HepG2 (cell line): ENCODE measurements around the gene RASA2. TPM values are rescaled to one million over a fixed set of nuclear protein-coding genes. Genes with fewer than 3 reads are reported as not detected.

Experiments
- ATAC-seq: fragments of 200-7000 bp; cut with Tn5 transposase; 3 replicates; pipeline ENCODE4 v1.9.1; 2020; ENCODE audit warnings: mild to moderate bottlenecking, moderate library complexity
- BruUV-seq: library from RNA; stranded (reverse); fragments of 400-500 nt; replicated peaks from 2 replicates; lab custom pipeline; 2021; lab: Mats Ljungman, UMichigan
- CTCF ChIA-PET: fragments of 300-600 bp; formaldehyde crosslinking; extraction: SDS; loops from one replicate; lab custom pipeline; 2021; ENCODE audit warnings: low total read pairs, inconsistent platforms, low intra/inter-chr PET ratio; lab: Yijun Ruan, JAX
- POLR2A ChIA-PET: fragments of 350-600 bp; sonication (Branson Sonifier 250); formaldehyde crosslinking; loops from one replicate; lab custom pipeline; 2020; ENCODE audit warnings: antibody characterized with exemption, inconsistent platforms; lab: Yijun Ruan, JAX
- DNase-seq: peaks from one replicate; pipeline ENCODE4 v3.0.0-alpha.2; 2015; ENCODE audit warnings: low spot score
- FAIRE-seq: peaks from 3 replicates; lab custom pipeline; 2011; peaks lifted over from hg19 to GRCh38; lab: Jason Lieb, UNC
- H2AFZ ChIP-seq: one replicate; pipeline ENCODE4 v1.6.1; 2011; ENCODE audit warnings: low read length, inconsistent platforms
- H3K27ac ChIP-seq: fragments of 300-600 bp; 3 replicates; pipeline ENCODE4 v1.8.0; 2011; ENCODE audit warnings: mixed run types, mild to moderate bottlenecking, mixed read lengths, low read length, inconsistent platforms; ENCODE audit not compliant: insufficient read depth; ENCODE audit errors: extremely low read length
- H3K27me3 ChIP-seq, 2 experiments: fragments of 200-600 bp in 1 of 2; 2 replicates in 1 of 2; 3 replicates in 1 of 2; pipeline versions ENCODE4 v1.6.0 to v1.8.0; 2011; ENCODE audit warnings: low read length in 2 of 2, mild to moderate bottlenecking in 2 of 2, moderate library complexity in 2 of 2, inconsistent platforms in 1 of 2; ENCODE audit not compliant: insufficient read depth in 2 of 2, control insufficient read depth in 1 of 2
- H3K36me3 ChIP-seq, 2 experiments: fragments of 200-600 bp in 1 of 2; replicated peaks in 1 of 2; 2 replicates in 1 of 2; 3 replicates in 1 of 2; pipeline versions ENCODE4 v1.5.1 to v1.8.0; 2011; ENCODE audit warnings: low read length in 2 of 2, inconsistent platforms in 1 of 2; ENCODE audit not compliant: insufficient read depth in 2 of 2, control insufficient read depth in 1 of 2
- H3K4me1 ChIP-seq: 2 replicates; pipeline ENCODE4 v1.5.1; 2012; ENCODE audit warnings: low read length, inconsistent platforms; ENCODE audit not compliant: insufficient read depth
- H3K4me2 ChIP-seq: 2 replicates; pipeline ENCODE4 v1.6.0; 2011; ENCODE audit warnings: low read depth, low read length, inconsistent platforms
- H3K4me3 ChIP-seq, 3 experiments: fragments of 200-600 bp in 1 of 3; sonication (generic), shearing (Covaris generic) in 1 of 3; replicated peaks in 1 of 3; 2 replicates each; pipeline ENCODE4 v1.5.1; 2011 to 2016; ENCODE audit warnings: low read length in 3 of 3, inconsistent platforms in 2 of 3, low read depth in 2 of 3, mild to moderate bottlenecking in 2 of 3, control low read depth in 1 of 3, mixed read lengths in 1 of 3; ENCODE audit not compliant: insufficient read depth in 1 of 3
- H3K79me2 ChIP-seq: one replicate; pipeline ENCODE4 v1.6.1; 2011; ENCODE audit warnings: low read length, inconsistent platforms; ENCODE audit not compliant: insufficient read depth
- H3K9ac ChIP-seq: 2 replicates; pipeline ENCODE4 v1.6.0; 2011; ENCODE audit warnings: mild to moderate bottlenecking, low read depth, low read length, inconsistent platforms; ENCODE audit not compliant: insufficient read depth
- H3K9me3 ChIP-seq: 2 replicates; pipeline ENCODE4 v1.5.1; 2012; ENCODE audit warnings: mild to moderate bottlenecking, low read length
- H4K20me1 ChIP-seq: 2 replicates; pipeline ENCODE4 v1.6.0; 2011; ENCODE audit warnings: inconsistent platforms, mild to moderate bottlenecking, low read length, moderate library complexity; ENCODE audit not compliant: insufficient read depth
- AGO2 ChIP-seq: fragments of 200-400 bp; formaldehyde crosslinking; optimal IDR thresholded peaks from 2 replicates; pipeline ENCODE3; 2017; ENCODE audit warnings: mild to moderate bottlenecking, low read depth, low read length, moderate library complexity
- POLR2G ChIP-seq: fragments of 200-400 bp; formaldehyde crosslinking; IDR thresholded peaks from 2 replicates; pipeline ENCODE4 v1.6.1; 2018; ENCODE audit warnings: mild to moderate bottlenecking, low read depth, low read length, moderate library complexity
- RBM22 ChIP-seq: fragments of 200-400 bp; formaldehyde crosslinking; optimal IDR thresholded peaks from 2 replicates; pipeline ENCODE3; 2017; ENCODE audit warnings: mild to moderate bottlenecking, low read length, moderate library complexity
- SRSF4 ChIP-seq: fragments of 200-400 bp; formaldehyde crosslinking; IDR thresholded peaks from one replicate; pipeline ENCODE4 v1.6.1; 2018; ENCODE audit warnings: mild to moderate bottlenecking, low read depth, low read length, moderate library complexity; ENCODE audit not compliant: poor library complexity, severe bottlenecking
- ZFP41 ChIP-seq: sonication (generic); formaldehyde crosslinking; IDR thresholded peaks from 2 replicates; pipeline ENCODE4 v1.4.0; 2020; ENCODE audit warnings: mild to moderate bottlenecking, missing genetic modification reagents, borderline replicate concordance
- ZNF121 ChIP-seq: sonication (generic); formaldehyde crosslinking; IDR thresholded peaks from 2 replicates; pipeline ENCODE4 v1.5.0; 2020; ENCODE audit warnings: mild to moderate bottlenecking, missing genetic modification reagents
- WGBS: methylation state at CpG from one replicate; pipeline ENCODE4 v1.1.6; 2017; ENCODE audit warnings: low lambda C conversion rate; 5-methylcytosine and 5-hydroxymethylcytosine counted together
- in situ Hi-C: cut with HindIII; loops from 2 replicates; pipeline ENCODE4 v1.10.0; 2017; ENCODE audit warnings: low pct_unique_long_range_greater_than_20kb; ENCODE audit not compliant: extremely low pct_ligation_motif_present
- intact Hi-C: fragments of 100-400 bp; cut with micrococcal nuclease; formaldehyde crosslinking; loops from one replicate; pipeline ENCODE4 v1.10.0; 2022; ENCODE audit not compliant: unreplicated experiment
- polyA plus RNA-seq, 8 experiments: library from polyadenylated mRNA; depleted of rRNA in 3 of 8; stranded (reverse) in 7 of 8; unstranded in 1 of 8; fragments of >200 nt; fragmentation: Illumina TruSeq in 4 of 8; extraction: Trizol in 4 of 8; gene quantifications; 2 replicates each; pipeline versions ENCODE4 v1.2.1 to v1.2.3, GENCODE V29; 2011 to 2016; ENCODE audit warnings: low read depth in 4 of 8, missing spikeins in 1 of 8, mixed read lengths in 1 of 8; ENCODE audit not compliant: insufficient read depth in 1 of 8
- total RNA-seq, 5 experiments: library from RNA; depleted of rRNA; stranded (reverse); fragments of >200 nt; fragmentation: Illumina TruSeq; extraction: Trizol; gene quantifications; 2 replicates each; pipeline ENCODE4 v1.2.3, GENCODE V29; 2016; ENCODE audit warnings: low read depth in 1 of 5
- TF ChIP-seq, protein P1 (sequence below): sonication (generic); formaldehyde crosslinking; IDR thresholded peaks from 2 replicates; pipeline ENCODE4 v1.8.0; 2022; ENCODE audit warnings: missing genetic modification reagents, mild to moderate bottlenecking, borderline replicate concordance

RASA2 gene
- total and polyA plus RNA-seq, 2 of the 13 experiments (the other 11 are each of a cell fraction or from before 2014, with no cell fraction given): 5.4 to 8.5 TPM

DNA sequence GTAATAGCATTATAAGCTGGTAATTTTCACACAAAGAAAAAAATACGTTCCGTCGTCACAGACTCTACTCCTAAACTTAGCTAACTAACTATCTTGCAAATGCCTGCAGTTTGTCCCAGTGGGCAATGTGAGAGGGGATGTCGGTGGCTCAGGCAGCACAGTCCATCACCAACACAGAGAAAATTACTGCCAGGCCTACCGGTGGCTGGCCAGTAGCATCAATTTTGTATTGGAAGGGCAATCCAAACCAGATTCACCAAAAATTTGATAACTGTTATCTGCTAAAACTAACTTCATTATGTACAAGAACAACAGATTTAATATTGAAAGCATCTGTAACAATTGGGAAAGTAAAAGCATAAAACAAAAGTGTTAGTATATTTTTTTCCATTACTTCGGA, 37.4 kb upstream of the RASA2 start:
- WGBS: 96% methylated on average over 6 of the region's 6 CpGs
- Histone ChIP-seq H3K27me3 (no peaks in the 10 kb centered on the region), H3K9ac (no peak overlapping the region), H3K36me3 (peaks cover 11 to 34% of the 10 kb centered on the region in 2 experiments), H3K4me2 (no peak overlapping the region), H4K20me1 (no peaks in the 10 kb centered on the region), H3K4me1 (peaks cover 20% of the 10 kb centered on the region), H3K79me2 (no peaks in the 10 kb centered on the region), H3K4me3 (no peak overlapping the region), H2AFZ (no peak overlapping the region), H3K9me3 (no peaks in the 10 kb centered on the region), H3K27ac (no peak overlapping the region)
- in situ Hi-C loops: no loop called here
- POLR2A ChIA-PET: interaction anchor here (1.3 kb wide), 1 partner anchor 138 kb away, joined by 3 read pairs; no protein-coding TSS in a partner anchor
- DNase-seq (no peak), ATAC-seq (no peak), FAIRE-seq (no peak)
- TF ChIP-seq POLR2G: peak; percentile 53; the same call in 1 of the 2 replicates
- no peak for TF ChIP-seq SRSF4
- TF ChIP-seq, protein P1, sequence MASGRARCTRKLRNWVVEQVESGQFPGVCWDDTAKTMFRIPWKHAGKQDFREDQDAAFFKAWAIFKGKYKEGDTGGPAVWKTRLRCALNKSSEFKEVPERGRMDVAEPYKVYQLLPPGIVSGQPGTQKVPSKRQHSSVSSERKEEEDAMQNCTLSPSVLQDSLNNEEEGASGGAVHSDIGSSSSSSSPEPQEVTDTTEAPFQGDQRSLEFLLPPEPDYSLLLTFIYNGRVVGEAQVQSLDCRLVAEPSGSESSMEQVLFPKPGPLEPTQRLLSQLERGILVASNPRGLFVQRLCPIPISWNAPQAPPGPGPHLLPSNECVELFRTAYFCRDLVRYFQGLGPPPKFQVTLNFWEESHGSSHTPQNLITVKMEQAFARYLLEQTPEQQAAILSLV (CRISPR knock-in tag): no peak
- intact Hi-C loops: no loop called here
- CTCF ChIA-PET: no interaction called here
- BruUV-seq: no TSS peak

DNA sequence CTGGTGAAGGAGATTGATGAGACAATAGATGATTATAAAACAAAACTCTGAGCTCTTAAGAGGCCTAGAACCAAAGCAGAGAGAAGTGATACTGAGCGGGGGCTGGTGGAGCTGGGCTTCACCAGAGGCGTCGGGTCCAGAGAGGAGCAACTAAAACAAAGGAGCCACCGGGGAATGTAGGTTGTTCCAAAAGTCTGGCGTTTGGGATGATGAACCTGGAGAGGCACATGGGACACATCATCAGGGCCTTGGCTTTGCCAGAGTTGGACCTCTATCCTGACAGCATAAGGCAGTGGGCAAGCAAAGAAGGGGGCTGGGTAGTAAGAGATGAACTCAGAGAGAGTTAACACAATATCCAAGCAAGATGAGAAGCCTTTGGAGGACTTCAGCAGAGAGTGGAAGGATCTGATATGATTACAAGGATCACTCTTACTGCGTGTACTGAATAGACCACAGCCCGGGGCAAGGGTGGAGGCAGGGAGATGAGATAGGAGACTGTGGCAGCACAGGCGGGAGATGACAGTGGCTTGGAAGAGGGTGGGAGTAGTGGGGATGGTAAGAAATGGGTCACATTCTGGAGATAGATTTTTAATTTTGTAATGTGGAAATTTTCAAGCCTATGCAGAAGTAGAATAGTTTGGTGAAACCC, 36.0 kb upstream of the RASA2 start:
- H3K79me2 ChIP-seq: no peaks in the 10 kb centered on the region
- WGBS: 78% methylated on average over 8 of the region's 8 CpGs
- H4K20me1 ChIP-seq: no peaks in the 10 kb centered on the region
- no peaks in the 10 kb centered on the region for H3K9me3 ChIP-seq
- peaks cover 34% of the 10 kb centered on the region for H3K4me1 ChIP-seq
- ChIA-PET POLR2A (no interaction called here), CTCF (interaction anchor here (1.8 to 2.2 kb wide), 2 partner anchors 90 to 139 kb away, joined by 8 to 9 read pairs; no protein-coding TSS in a partner anchor)
- TF ChIP-seq AGO2 (peak; percentile 35), ZNF121 (CRISPR knock-in tag) (no peak), POLR2G (peak; percentile 60; the same call in 1 of the 2 replicates), RBM22 (peak; percentile 67), ZFP41 (CRISPR knock-in tag) (no peak)
- BruUV-seq: no TSS peak
- no peak overlapping the region for H3K9ac ChIP-seq
- DNase-seq (no peak), FAIRE-seq (no peak), ATAC-seq (no peak; the same call in 1 of the 3 replicates)
- peaks cover 2 to 20% of the 10 kb centered on the region in 2 experiments; a peak in 4 of 5 replicates for H3K36me3 ChIP-seq
- no peak overlapping the region for H2AFZ ChIP-seq
- H3K4me2 ChIP-seq: no peak overlapping the region
- no peak overlapping the region for H3K27ac ChIP-seq
- intact Hi-C loops: no loop called here
- no peaks in the 10 kb centered on the region for H3K27me3 ChIP-seq
- no peak overlapping the region for H3K4me3 ChIP-seq
- in situ Hi-C loops: loop anchor here (5.0 kb wide), 1 partner anchor 94 kb away; no protein-coding TSS in a partner anchor
